Muscle layer of duodenum (tissue), 2 donors: Measurements from ENCODE around the gene ITFG2.
"Not testable (repeated sequence)": the region's sequence is repeated elsewhere in the genome, so short reads cannot be mapped to it uniquely, and the experiment has no call there.

ENCODE experiments used
- H3K27ac ChIP-seq: one replicate; pipeline ENCODE4 v1.7.0; 2013; ENCODE audit warnings: mild to moderate bottlenecking, low read length
- H3K27me3 ChIP-seq: one replicate; pipeline ENCODE4 v1.7.0; 2013; ENCODE audit warnings: low read depth, mild to moderate bottlenecking, control low read depth, low read length
- H3K36me3 ChIP-seq, 2 donors: one replicate each; pipeline ENCODE4 v1.7.0; 2013; ENCODE audit warnings: low read length in 2 of 2, control low read depth in 1 of 2, mild to moderate bottlenecking in 1 of 2; ENCODE audit not compliant: insufficient read depth in 2 of 2, control insufficient read depth in 1 of 2
- H3K4me1 ChIP-seq, 2 donors: one replicate each; pipeline ENCODE4 v1.7.0; 2013; ENCODE audit warnings: low read length in 2 of 2, mild to moderate bottlenecking in 2 of 2, control low read depth in 1 of 2, moderate library complexity in 1 of 2; ENCODE audit not compliant: insufficient read depth in 2 of 2, control insufficient read depth in 1 of 2
- H3K4me3 ChIP-seq, 2 donors: one replicate each; pipeline ENCODE4 v1.7.0; 2013; ENCODE audit warnings: low read length in 2 of 2, low read depth in 1 of 2, mild to moderate bottlenecking in 1 of 2
- H3K9me3 ChIP-seq, 2 donors: one replicate each; pipeline ENCODE4 v1.7.0; 2013; ENCODE audit warnings: low read length in 2 of 2, control low read depth in 1 of 2, mild to moderate bottlenecking in 1 of 2; ENCODE audit not compliant: control insufficient read depth in 1 of 2
- donor health status: healthy.

ITFG2 gene

DNA sequence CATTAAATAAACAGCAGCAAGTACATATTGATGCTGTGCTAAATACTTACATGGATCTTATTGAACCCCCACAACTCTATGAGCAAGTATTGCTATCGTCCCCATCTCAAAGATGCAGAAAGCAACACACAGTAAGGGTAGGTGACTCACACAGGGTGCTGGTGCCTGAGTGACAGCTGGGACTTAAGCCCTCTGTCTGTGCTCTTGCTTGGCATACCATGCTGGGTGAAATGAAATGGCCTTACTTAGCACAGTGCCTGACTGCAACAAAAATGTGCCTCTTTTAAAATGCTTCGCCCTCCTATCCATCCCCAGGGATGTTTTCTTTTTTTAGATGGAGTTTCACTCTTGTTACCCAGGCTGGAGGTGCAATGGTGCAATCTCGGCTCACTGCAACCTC lies 43.6 kb downstream of the ITFG2 start:
- Histone ChIP-seq H3K27ac (no peak overlapping the region), H3K9me3 (no peaks in the 10 kb centered on the region), H3K36me3 (no peaks in the 10 kb centered on the region), H3K4me3 (no peak overlapping the region), H3K4me1 (no peaks in the 10 kb centered on the region), H3K27me3 (no peaks in the 10 kb centered on the region)

- Histone ChIP-seq H3K27ac (no peak within 1 kb of the TSS), H3K9me3 (no peaks in the 10 kb centered on the region), H3K27me3 (no peaks in the 10 kb centered on the region), H3K4me3 (no peak within 1 kb of the TSS), H3K4me1 (no peaks in the 10 kb centered on the region), H3K36me3 (no peaks in the 10 kb centered on the region)
These were observed 44.6 kb downstream of the ITFG2 start, which contains the start of gene TEX52 for GRCh38 chr12:2857021-2857431. Gene TEX52, minus strand, starts transcription at chr12:2857039. Its CDS starts 13 bp downstream, at chr12:2857026.

GRCh38 chr12:2857576-2857975 lies 45.1 kb downstream of the ITFG2 start:
- Histone ChIP-seq H3K4me1 (no peaks in the 10 kb centered on the region), H3K36me3 (no peaks in the 10 kb centered on the region), H3K4me3 (no peak overlapping the region), H3K27ac (no peak overlapping the region), H3K27me3 (no peaks in the 10 kb centered on the region), H3K9me3 (no peaks in the 10 kb centered on the region)

- Histone ChIP-seq H3K27me3 (no peaks in the 10 kb centered on the region), H3K27ac (no peak overlapping the region), H3K9me3 (no peaks in the 10 kb centered on the region), H3K36me3 (no peaks in the 10 kb centered on the region), H3K4me3 (no peak overlapping the region), H3K4me1 (no peaks in the 10 kb centered on the region)
These were observed 45.9 kb downstream of the ITFG2 start for GRCh38 chr12:2858334-2858733.

- Histone ChIP-seq H3K9me3 (no peaks in the 10 kb centered on the region), H3K27me3 (no peaks in the 10 kb centered on the region), H3K4me3 (no peak overlapping the region), H3K4me1 (no peaks in the 10 kb centered on the region), H3K27ac (no peak overlapping the region), H3K36me3 (no peaks in the 10 kb centered on the region)
These were observed 46.5 kb downstream of the ITFG2 start for GRCh38 chr12:2858944-2859421.

GRCh38 chr12:2860170-2860569 lies 47.7 kb downstream of the ITFG2 start:
- H3K27me3 ChIP-seq, result no peaks in the 10 kb centered on the region
- no peak overlapping the region for H3K4me3 ChIP-seq
- no peaks in the 10 kb centered on the region for H3K9me3 ChIP-seq
- H3K36me3 ChIP-seq, result no peaks in the 10 kb centered on the region
- no peaks in the 10 kb centered on the region for H3K4me1 ChIP-seq
- no peak overlapping the region for H3K27ac ChIP-seq

DNA sequence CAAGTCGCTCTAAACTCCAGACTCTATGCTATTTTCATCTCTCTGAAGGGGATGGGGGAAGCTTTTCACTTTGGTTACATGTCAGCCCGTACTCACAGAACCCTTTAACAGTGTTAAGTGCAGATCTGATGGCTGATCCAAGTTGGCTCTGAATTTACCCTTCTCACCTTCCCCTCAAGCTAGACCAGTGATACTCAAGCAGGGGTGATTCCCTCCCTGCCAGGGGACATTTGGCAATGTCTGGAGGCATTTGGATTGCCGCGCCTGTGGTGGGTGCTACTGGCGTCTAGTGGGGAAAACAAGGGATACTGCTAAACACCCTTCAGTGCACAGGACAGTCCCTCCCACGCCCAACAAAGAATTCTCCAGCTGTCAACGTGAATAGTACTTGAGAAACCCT lies 50.4 kb downstream of the ITFG2 start:
- H3K27ac ChIP-seq, result no peak overlapping the region
- no peak overlapping the region for H3K4me3 ChIP-seq
- H3K27me3 ChIP-seq, result no peaks in the 10 kb centered on the region
- H3K4me1 ChIP-seq, result no peaks in the 10 kb centered on the region
- H3K9me3 ChIP-seq, result no peaks in the 10 kb centered on the region
- no peaks in the 10 kb centered on the region for H3K36me3 ChIP-seq

- H3K27me3 ChIP-seq, H3K4me1 ChIP-seq, H3K36me3 ChIP-seq: not testable (repeated sequence)
These were observed 50.9 kb downstream of the ITFG2 start for GRCh38 chr12:2863402-2863801.

DNA sequence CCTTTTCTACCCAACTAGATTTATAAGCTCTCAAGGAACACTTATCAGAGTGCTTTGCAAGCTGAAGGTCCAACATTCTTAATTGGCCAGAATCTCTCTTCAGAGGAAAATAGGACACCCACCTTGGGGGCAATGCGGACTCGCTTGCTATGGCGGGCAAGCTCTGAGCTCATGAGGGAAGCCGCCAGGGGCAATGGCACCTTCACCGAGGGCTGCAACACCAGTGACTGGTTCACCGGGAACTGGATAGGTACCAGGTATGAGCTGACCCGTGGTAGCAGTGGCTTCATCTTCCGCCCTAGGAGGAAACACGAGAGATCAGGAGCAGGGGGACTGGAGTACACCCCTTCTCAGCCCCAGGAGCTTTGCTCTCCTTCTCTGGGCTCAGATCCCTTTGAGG lies 51.7 kb downstream of the ITFG2 start:
- Histone ChIP-seq H3K27ac (no peak overlapping the region), H3K4me3 (no peak overlapping the region), H3K36me3 (no peaks in the 10 kb centered on the region), H3K4me1 (no peaks in the 10 kb centered on the region), H3K27me3 (no peaks in the 10 kb centered on the region), H3K9me3 (no peaks in the 10 kb centered on the region)

More at GRCh38 chr12:2863402-2863801, 50.9 kb downstream of the ITFG2 start:
- not testable (repeated sequence) for H3K27ac ChIP-seq, H3K9me3 ChIP-seq, H3K4me3 ChIP-seq

DNA sequence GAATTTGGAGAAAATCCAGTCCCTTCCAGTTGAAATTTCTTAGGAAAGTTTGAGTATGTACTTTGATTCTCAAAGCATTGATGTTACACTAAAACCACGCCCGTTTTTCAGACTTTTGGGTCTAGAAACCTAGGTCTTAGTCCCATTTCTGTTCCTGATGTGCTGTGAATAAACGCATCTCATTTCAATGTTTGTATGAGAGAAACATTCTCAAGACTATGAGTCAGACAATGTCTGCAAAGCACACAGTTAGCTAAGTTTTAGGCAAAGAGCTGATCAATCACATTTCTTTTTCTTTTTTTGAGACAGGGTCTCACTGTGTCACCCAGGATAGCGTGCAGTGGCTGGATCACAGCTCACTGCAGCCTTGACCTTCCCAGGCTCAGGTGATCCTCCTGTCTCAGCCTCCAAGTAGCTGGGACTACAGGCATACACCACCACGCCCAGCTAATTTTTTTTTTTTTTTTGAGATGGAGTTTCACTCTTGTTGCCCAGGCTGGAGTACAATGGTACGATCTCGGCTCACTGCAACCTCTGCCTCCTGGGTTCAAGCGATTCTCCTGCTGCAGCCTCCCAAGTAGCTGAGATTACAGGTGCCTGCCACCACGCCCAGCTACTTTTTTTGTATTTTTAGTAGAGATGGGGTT lies 56.6 kb downstream of the ITFG2 start:
- not testable (repeated sequence) for H3K4me3 ChIP-seq, H3K27me3 ChIP-seq, H3K9me3 ChIP-seq, H3K4me1 ChIP-seq, H3K36me3 ChIP-seq, H3K27ac ChIP-seq
